Measurements from ENCODE around the gene FABP6. TPM values are rescaled to one million over a fixed set of nuclear protein-coding genes. Genes with fewer than 3 reads are reported as not detected.

The FABP6 gene
- total RNA-seq, 1 donor from 2014 or later, result not detected

GRCh38 chr5:160250826-160251225, 21.5 kb downstream of the FABP6 start:
- DNase-seq (ENCODE audit: low read depth) (no peak), FAIRE-seq (no peak)
- no peak for TF ChIP-seq CTCF (IDR thresholded peaks at IDR 0.05; ENCODE audit: insufficient read depth, low read length, severe bottlenecking)
- Histone ChIP-seq H3K27me3 (ENCODE audit: control insufficient read depth, insufficient read depth, low read length) (no peaks in the 10 kb centered on the region), H3K4me3 (ENCODE audit: low read depth, low read length) (no peak overlapping the region), H3K36me3 (ENCODE audit: control insufficient read depth, insufficient read depth, low read length) (peaks cover 18% of the 10 kb centered on the region)

- no peak for FAIRE-seq
- H3K27me3 ChIP-seq (ENCODE audit: control insufficient read depth, insufficient read depth, low read length), result no peaks in the 10 kb centered on the region
- H3K36me3 ChIP-seq (ENCODE audit: control insufficient read depth, insufficient read depth, low read length), result peaks cover 18% of the 10 kb centered on the region
- no peak for DNase-seq (ENCODE audit: low read depth)
- no peak for TF ChIP-seq CTCF (IDR thresholded peaks at IDR 0.05; ENCODE audit: insufficient read depth, low read length, severe bottlenecking)
- no peak overlapping the region for H3K4me3 ChIP-seq (ENCODE audit: low read depth, low read length)
Observed at GRCh38 chr5:160251406-160252155, 22.3 kb downstream of the FABP6 start.

- H3K36me3 ChIP-seq (ENCODE audit: control insufficient read depth, insufficient read depth, low read length), result peaks cover 18% of the 10 kb centered on the region
- H3K4me3 ChIP-seq (ENCODE audit: low read depth, low read length), result no peak overlapping the region
- DNase-seq (ENCODE audit: low read depth) (no peak), FAIRE-seq (no peak)
- no peak for TF ChIP-seq CTCF (IDR thresholded peaks at IDR 0.05; ENCODE audit: insufficient read depth, low read length, severe bottlenecking)
- no peaks in the 10 kb centered on the region for H3K27me3 ChIP-seq (ENCODE audit: control insufficient read depth, insufficient read depth, low read length)
Observed at GRCh38 chr5:160252916-160253315, 23.6 kb downstream of the FABP6 start.

GRCh38 chr5:160253441-160253840, 24.1 kb downstream of the FABP6 start:
- H3K27me3 ChIP-seq (ENCODE audit: control insufficient read depth, insufficient read depth, low read length), result no peaks in the 10 kb centered on the region
- FAIRE-seq (no peak), DNase-seq (ENCODE audit: low read depth) (no peak)
- TF ChIP-seq CTCF (IDR thresholded peaks at IDR 0.05; ENCODE audit: insufficient read depth, low read length, severe bottlenecking), result no peak
- peaks cover 18% of the 10 kb centered on the region for H3K36me3 ChIP-seq (ENCODE audit: control insufficient read depth, insufficient read depth, low read length)
- H3K4me3 ChIP-seq (ENCODE audit: low read depth, low read length), result no peak overlapping the region

GRCh38 chr5:160254706-160255105, 25.4 kb downstream of the FABP6 start:
- Histone ChIP-seq H3K36me3 (ENCODE audit: control insufficient read depth, insufficient read depth, low read length) (peaks cover 23% of the 10 kb centered on the region), H3K4me3 (ENCODE audit: low read depth, low read length) (no peak overlapping the region), H3K27me3 (ENCODE audit: control insufficient read depth, insufficient read depth, low read length) (no peaks in the 10 kb centered on the region)
- FAIRE-seq (no peak), DNase-seq (ENCODE audit: low read depth) (no peak)
- no peak for TF ChIP-seq CTCF (IDR thresholded peaks at IDR 0.05; ENCODE audit: insufficient read depth, low read length, severe bottlenecking)

GRCh38 chr5:160259341-160259740, 30.0 kb downstream of the FABP6 start:
- no peak overlapping the region for H3K4me3 ChIP-seq (ENCODE audit: low read depth, low read length)
- H3K27me3 ChIP-seq (ENCODE audit: control insufficient read depth, insufficient read depth, low read length), result no peaks in the 10 kb centered on the region
- FAIRE-seq, result no peak
- DNase-seq (ENCODE audit: low read depth), result no peak
- peaks cover 8% of the 10 kb centered on the region for H3K36me3 ChIP-seq (ENCODE audit: control insufficient read depth, insufficient read depth, low read length)
- no peak for TF ChIP-seq CTCF (IDR thresholded peaks at IDR 0.05; ENCODE audit: insufficient read depth, low read length, severe bottlenecking)
